HG02840 (cell line): ENCODE measurements around the gene PTPN5.

Experiments
- ATAC-seq: cut with Tn5 transposase; IDR thresholded peaks from one replicate; pipeline ENCODE4 v1.9.1; 2021; ENCODE audit warnings: mild to moderate bottlenecking, moderate library complexity, moderate number of reproducible peaks; ENCODE audit not compliant: unreplicated experiment, low FRiP score

PTPN5 gene

GRCh38 chr11:18715476-18715875, 76.1 kb downstream of the PTPN5 start:
- no peak for ATAC-seq

DNA sequence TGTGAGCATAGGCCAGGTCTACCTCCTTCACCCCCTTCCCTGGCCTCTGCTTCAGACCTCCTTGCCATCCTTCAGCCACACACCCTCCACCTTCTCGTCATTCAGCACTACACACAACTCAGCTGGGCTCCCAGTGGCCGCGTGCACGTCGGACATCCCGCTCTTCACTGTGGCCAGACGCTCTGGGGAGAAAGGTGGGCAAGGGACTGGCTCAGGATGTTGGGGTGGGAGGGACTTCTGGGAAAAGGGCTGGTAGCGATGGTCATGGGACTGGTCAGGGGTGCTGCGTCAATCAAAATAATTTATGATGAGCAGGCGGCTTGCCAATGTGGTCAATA, 77.2 kb downstream of the PTPN5 start:
- no peak for ATAC-seq

DNA sequence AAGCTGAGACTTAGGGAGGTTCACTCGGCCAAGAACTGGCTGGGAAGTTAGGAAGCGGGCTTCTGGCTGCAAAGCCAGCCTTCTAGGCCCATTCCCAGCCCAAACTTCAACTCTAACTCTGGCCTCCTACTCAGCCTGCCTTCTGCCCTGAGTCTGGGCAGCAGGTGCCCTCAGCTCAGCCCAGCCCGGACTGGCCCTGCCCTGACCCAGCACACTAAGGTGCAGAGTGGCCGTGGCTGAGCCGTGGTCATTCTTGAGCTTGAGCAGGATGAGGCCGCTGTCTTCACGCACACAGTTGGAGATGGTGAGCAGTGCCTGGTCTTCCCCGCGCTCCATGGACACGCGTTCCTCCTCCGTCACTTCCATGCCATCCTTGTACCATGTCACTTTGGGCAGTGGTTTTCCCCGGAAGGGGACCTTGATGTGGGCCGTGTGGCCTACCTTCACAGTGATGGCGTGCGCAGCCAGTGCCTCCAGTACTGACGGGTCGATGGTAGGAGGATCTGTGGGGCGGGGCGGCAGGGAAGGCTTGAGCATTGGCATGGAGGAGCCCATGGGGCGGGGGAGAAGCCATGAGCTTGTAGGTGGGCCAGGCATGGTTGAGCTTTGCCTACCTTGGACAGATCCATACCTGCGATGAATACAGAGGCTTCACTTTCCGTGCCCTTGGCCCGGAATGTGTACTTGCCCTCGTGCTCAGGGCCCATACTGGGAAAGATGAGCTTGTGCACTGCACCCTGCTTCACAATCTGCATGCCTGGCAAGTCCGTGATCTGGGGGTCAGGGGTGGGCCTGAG, 77.8 kb downstream of the PTPN5 start:
- no peak for ATAC-seq

DNA sequence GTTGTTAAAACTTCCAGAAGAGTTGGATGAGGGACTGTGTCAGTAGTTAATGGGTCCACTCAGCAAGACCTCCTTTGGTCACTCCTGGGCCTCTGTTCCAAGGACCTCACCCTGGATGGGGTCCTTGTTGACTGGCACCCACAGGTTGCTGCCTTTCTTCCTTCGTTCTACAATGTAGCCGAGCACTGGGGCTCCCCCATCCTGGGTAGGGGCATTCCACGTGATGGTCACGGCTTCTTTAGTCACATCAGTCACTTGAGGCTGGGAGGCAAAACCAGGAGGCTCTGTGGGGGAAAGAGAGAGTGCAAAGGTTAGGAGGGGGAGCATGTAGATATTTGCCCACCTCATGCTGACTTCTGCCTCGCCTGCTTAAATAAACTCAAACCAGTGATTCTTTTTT, 81.1 kb downstream of the PTPN5 start:
- no peak for ATAC-seq

DNA sequence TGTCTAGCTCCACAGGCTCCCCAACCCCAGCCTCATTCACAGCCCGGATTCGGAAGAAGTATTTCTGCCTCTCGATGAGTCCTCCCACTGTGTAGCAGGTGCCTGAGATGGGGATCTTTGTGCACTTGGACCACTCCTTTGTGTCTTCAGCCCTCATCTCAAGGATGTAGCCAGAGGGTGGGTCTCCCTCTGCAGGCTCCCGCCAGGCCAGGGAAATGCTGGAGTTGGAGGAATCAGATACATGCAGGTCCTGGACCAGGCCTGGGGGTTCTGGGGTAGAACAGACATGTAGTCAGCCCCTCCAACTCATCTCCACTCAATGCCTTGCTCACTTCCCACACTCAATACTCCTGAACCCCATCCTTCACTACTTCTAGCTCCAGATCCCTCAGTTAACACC, 82.2 kb downstream of the PTPN5 start:
- no peak for ATAC-seq

DNA sequence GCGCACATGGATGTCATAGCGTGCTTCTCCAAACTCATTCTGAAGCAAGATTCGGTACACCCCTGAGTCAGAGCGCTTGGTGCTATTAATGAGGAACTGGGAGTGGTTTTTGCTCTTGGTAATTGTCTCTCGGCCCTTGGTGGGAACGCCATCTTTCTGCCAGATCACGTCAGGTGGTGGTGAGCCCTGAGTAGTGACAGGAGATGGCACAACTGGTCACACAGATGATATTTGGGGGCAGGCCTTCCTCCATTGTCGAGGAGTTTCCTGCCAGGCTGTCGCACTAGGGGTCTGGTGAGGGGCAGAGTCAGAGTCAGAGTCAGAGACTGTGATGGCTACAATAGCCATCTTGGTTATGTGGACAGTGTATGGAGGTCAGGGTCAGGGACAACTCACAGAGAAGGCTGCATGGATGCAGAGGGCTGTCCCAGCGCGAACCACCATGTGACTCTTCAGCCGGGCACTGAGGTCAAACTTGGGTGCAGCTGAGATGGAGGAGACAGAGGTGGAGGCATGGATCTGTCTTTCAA, 83.7 kb downstream of the PTPN5 start:
- no peak for ATAC-seq

GRCh38 chr11:18706330-18707243, 85.0 kb downstream of the PTPN5 start:
- no peak for ATAC-seq

DNA sequence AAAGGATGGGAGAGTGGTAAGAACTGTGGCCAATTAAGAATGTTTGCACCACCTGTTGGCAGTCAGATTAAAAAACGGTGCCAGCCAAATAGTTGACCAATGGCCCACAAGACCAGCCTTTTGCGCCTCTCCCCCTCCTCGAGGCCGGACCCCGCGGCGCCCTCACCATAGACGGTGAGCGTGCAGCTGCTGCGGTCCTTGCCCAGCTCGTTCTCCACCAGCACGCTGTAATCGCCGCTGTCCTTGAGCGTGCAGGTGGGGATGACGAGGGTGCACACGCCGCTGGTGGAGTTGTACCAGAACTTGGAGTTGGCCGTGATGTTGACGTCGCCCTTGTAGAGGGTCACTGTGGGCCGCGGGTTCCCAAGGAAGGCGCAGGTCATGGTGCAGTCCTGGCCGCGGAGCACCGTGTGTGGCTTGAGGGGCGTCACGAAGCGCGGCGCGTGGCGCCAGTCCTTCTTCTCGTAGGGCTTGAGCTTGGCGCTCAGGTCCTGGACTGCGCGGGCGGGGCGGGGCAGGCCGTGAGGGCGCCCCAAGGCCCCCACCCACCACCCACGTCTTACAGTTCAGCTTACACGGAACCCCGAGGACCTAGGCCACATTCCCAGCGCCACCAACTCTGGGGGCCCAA, 85.8 kb downstream of the PTPN5 start:
- no peak for ATAC-seq

DNA sequence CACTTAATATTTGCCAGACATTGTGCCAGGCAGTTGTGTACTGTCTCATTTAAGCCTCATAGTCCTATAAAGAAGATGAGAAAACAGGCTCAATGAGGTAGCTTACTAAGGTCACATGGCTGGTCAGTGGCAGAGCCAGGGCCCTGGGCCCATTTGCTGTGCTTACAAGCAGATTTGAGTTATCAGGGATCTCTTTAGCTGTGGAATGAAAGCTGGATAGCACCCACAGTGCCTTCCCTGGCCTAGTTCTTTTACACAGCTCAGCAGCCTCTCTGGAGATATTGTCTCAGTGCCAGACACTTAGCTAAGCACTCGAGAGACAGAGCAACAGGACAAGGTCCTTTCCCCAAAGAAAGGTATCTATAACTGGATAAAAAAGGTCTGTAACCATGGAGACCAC, 86.9 kb downstream of the PTPN5 start:
- no peak for ATAC-seq

GRCh38 chr11:18704045-18704645, 87.5 kb downstream of the PTPN5 start:
- no peak for ATAC-seq

DNA sequence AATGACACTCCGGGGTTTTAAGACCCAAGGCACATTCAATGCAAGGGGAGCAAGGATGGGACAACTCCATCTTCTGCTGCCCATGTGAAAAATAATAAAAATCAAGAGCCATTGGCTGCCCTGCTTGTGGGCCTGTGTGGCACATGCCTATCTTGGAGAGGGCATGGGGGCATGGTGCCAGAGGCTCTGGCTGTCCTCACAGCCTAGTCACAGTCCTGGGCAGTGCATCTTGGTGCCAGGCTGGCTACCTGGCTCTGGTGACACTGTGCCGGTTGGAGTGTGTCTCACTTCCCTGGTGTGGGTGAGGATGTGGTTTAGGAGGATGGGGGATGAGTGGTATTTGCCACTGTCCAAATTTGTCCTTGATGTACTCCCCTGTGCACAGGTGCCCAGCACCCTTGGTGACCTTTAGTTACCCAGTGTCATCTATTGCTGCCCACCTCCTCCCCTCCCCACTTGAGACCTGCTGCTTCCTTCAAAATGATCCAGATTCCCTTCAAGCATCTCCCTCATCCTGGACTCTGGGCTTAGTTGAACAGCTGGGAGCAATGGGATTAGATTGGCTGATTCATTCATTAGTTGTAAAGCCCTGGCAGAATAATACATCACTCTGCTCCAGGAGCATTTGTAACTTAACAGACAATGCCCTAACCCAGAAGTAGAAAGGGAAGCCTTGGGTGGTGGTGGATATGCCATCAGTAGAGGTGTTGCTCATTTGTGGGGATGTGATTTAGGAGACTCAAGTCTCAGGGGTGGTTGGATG, 88.4 kb downstream of the PTPN5 start:
- no peak for ATAC-seq

- ATAC-seq: no peak
Measured at GRCh38 chr11:18701614-18702216, 89.9 kb downstream of the PTPN5 start.

GRCh38 chr11:18700872-18701271, 90.7 kb downstream of the PTPN5 start:
- no peak for ATAC-seq

DNA sequence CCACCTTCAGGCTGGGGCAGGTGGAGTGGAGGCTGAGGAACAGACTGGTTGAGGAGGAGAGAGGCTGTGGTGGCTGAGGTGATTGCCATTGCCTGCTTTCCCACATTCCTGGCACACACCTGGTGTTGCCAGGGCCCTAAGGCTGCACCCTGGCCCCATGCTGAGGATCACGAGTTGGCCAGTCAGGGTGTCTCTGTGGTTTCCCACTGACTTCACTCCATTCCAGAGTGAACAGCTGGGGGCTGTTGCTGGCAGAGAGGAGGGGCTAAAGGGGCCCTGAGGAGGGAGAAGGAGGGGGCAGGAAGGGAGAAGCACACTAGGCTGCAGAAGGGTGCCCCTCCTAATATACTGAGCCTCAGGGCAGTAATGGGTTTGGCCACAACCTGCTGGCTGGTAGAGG, 91.2 kb downstream of the PTPN5 start:
- no peak for ATAC-seq

GRCh38 chr11:18699848-18700261, 91.7 kb downstream of the PTPN5 start:
- no peak for ATAC-seq

DNA sequence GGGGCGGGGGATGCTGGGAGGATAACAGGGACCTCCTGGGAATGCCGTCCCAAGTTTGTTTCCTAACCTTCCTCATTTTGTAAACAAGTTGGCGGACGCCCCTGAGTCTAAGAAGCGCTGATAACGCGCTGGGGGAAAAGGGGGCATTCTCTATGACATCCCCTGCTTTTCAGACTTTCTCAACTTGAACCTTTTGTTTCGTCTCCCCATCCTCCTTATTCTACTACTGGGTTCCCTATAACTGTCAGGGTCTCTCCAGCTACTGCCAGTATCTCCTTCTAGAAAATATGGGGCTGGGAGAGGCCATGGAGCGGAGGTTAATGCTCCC, 92.4 kb downstream of the PTPN5 start:
- ATAC-seq: no peak

DNA sequence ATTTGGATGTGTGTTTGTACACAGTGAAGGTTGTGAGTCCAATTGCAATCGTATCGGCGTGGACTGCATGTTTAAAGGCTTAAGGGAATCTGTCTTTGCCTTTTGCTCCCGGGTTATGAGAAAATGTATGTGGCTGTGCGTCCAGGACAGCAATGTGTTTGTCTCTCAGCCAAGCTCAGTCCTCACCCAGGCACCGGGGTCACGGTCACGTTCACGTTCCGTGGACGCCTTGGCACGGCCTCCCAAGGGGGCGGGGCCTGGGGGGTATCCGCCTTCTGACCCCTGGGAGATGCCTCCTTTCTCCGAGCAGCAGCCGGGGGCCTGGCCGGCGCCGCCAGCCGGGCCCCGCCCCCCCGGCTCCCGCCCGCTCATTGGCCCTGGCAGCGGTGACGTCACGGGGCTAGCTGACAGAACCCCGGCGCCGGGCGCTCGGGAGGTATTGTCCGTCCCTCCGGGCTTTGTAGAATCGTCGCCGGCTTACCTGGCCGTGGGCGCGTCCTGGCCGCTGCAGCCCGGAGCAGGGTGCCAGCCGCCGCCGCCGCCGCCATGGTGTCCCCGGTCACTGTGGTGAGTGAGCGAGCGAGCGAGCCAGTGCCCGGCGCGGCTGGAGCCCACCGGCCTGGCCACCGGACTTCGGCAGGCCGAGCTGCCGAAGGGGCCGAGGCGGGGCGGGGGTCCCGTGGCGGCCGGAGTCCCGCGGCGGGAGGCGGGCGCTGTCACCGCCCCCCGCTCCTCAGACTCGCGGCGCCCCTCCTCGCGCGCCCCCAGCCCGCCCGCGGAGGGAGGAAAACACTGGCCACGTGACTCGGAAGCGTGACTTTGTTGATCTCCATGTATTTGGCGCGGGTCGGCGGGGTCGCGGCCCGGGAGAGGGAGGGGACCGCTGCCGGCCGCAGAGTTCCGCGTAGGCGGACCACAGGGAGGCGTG, 93.0 kb downstream of the PTPN5 start, which contains the start of gene TMEM86A:
Gene TMEM86A, plus strand, starts transcription at position 439 of the 928 bp plus-strand sequence. Its CDS starts 108 bp downstream, at position 547.
- peak; percentile 84 for ATAC-seq

DNA sequence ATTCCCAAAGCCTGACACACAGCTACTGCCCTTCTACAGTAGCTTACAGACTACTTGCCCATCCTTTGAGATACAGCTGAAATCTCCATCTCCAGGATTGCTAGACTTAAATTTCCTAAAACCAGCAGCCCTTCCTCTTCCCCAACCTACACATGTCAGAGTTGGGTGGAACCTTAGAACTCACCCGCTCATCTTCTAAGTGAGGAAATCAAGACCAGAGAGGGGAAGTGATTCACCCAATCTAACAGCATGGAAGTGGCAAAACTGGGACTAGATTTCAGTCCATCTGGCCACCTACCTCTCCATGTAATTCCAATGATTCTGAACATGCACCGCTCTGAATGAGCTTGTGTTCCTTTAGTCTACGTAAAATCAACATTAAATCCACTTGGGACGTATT, 94.0 kb downstream of the PTPN5 start:
- ATAC-seq: no peak
